Spleen (tissue), 11 donors: ENCODE data around the gene SESN3. TPM values are rescaled to one million over a fixed set of nuclear protein-coding genes. Genes with fewer than 3 reads are reported as not detected.

Experiments
- DNase-seq: peaks from one replicate; pipeline ENCODE4 v3.0.0-alpha.2; 2020
- H3K27ac ChIP-seq, 8 donors: fragments of 200-600 bp; sonication (generic) in 7 of 8; 1 replicate in 4 of 8; 2 replicates in 4 of 8; pipeline versions ENCODE4 v1.5.0 to v1.8.0; 2016 to 2021; ENCODE audit warnings: inconsistent platforms in 4 of 8, mild to moderate bottlenecking in 4 of 8, moderate library complexity in 1 of 8
- H3K27me3 ChIP-seq, 7 donors: fragments of 200-600 bp; sonication (generic) in 6 of 7; replicated peaks in 1 of 7; 1 replicate in 4 of 7; 2 replicates in 3 of 7; pipeline versions ENCODE4 v1.5.0 to v1.8.0; 2016 to 2021; ENCODE audit warnings: inconsistent platforms in 3 of 7, mild to moderate bottlenecking in 1 of 7
- H3K36me3 ChIP-seq, 6 donors: fragments of 200-600 bp; sonication (generic) in 5 of 6; 1 replicate in 4 of 6; 2 replicates in 2 of 6; pipeline versions ENCODE4 v1.5.0 to v1.8.0; 2016 to 2021; ENCODE audit warnings: inconsistent platforms in 2 of 6
- H3K4me1 ChIP-seq, 6 donors: fragments of 200-600 bp; sonication (generic) in 5 of 6; 1 replicate in 3 of 6; 2 replicates in 3 of 6; pipeline versions ENCODE4 v1.5.0 to v1.8.0; 2016 to 2021; ENCODE audit warnings: inconsistent platforms in 3 of 6
- H3K4me3 ChIP-seq, 8 donors: fragments of 200-600 bp; sonication (generic) in 7 of 8; 1 replicate in 4 of 8; 2 replicates in 4 of 8; pipeline versions ENCODE4 v1.5.0 to v1.8.0; 2016 to 2021; ENCODE audit warnings: inconsistent platforms in 4 of 8, mild to moderate bottlenecking in 4 of 8, moderate library complexity in 2 of 8
- H3K9me3 ChIP-seq, 8 donors: fragments of 200-600 bp; sonication (generic) in 7 of 8; 1 replicate in 4 of 8; 2 replicates in 4 of 8; pipeline versions ENCODE4 v1.5.0 to v1.8.0; 2016 to 2021; ENCODE audit warnings: inconsistent platforms in 4 of 8
- POLR2A ChIP-seq, 3 donors: fragments of 450-650 bp; IDR thresholded peaks; one replicate each; pipeline ENCODE4 v1.5.1; 2017; ENCODE audit warnings: antibody characterized with exemption in 3 of 3, mild to moderate bottlenecking in 1 of 3
- POLR2AphosphoS5 ChIP-seq, 3 donors: sonication (generic); formaldehyde crosslinking; IDR thresholded peaks; one replicate each; pipeline ENCODE4 v1.5.1; 2017; ENCODE audit warnings: antibody characterized with exemption in 3 of 3
- WGBS, 5 donors: extraction: QIAGEN DNeasy Blood & Tissue Kit in 3 of 5; methylation state at CpG; one replicate each; pipeline versions ENCODE4 v1.1.5 to v1.1.7; 2013 to 2018; 5-methylcytosine and 5-hydroxymethylcytosine counted together
- intact Hi-C: fragments of 100-400 bp; cut with DNase I; formaldehyde crosslinking; loops from one replicate; pipeline ENCODE4 v1.15.0; 2023; ENCODE audit warnings: low total_unique reads
- polyA plus RNA-seq, 3 donors: library from polyadenylated mRNA; stranded (reverse); fragments of 200-250 nt; gene quantifications; one replicate each; pipeline ENCODE4 v1.2.1, GENCODE V29; 2013
- total RNA-seq, 7 donors: library from RNA; depleted of rRNA in 3 of 7; stranded (reverse); fragments of >200 nt in 3 of 7; fragmentation: NEBNext Ultra II Directional in 4 of 7; extraction: Animal tissue kit (Norgen Biotek cat#: 25700) in 4 of 7; gene quantifications; one replicate each; pipeline versions ENCODE4 v1.1.0 to v1.2.1, GENCODE V29; 2016 to 2021
- TF ChIP-seq, protein P1 (sequence below), 11 experiments: fragments of 200-600 bp in 7 of 11; fragments of 450-650 bp in 4 of 11; sonication (generic) in 4 of 11; IDR thresholded peaks in 8 of 11; conservative IDR thresholded peaks in 3 of 11; 1 replicate in 7 of 11; 2 replicates in 4 of 11; pipeline versions ENCODE4 v1.4.0 to v1.8.0; 2016 to 2021; ENCODE audit warnings: antibody characterized with exemption in 11 of 11, inconsistent platforms in 4 of 11, mild to moderate bottlenecking in 1 of 11
- donor health status: healthy with polysubstance abuse.
- donor health status: DM: no; HTN: no; CAD: no; lungs with moderate emphysema.
- donor health status: DM: no; HTN: no; CAD: no.
- donor health status: Bipolar disorder and iron deficiency.
- donor health status: healthy.
- donor health status: DM: no; HTN: no; CAD: no.
- donor health status: DM: yes; HTN: yes; CAD: no.

SESN3 gene
- total and polyA plus RNA-seq, 10 donors, result 10.9 to 79.9 (median 56.5) TPM

DNA sequence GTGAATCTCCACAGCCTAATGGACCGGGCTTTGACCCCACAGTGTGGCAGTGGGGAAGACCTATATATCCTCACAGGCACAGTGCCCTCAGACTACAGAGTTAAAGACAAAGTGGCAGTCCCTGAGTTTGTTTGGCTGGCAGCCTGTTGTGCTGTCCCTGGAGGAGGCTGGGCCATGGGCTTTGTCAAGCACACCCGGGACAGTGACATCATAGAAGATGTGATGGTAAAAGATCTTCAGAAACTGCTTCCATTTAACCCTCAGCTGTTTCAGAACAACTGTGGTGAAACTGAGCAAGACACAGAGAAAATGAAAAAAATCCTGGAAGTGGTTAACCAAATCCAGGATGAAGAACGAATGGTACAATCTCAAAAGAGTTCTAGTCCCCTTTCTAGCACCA lies 102.4 kb downstream of the SESN3 start:
- Histone ChIP-seq H3K27ac (no peak overlapping the region), H3K4me3 (no peak overlapping the region), H3K27me3 (no peaks in the 10 kb centered on the region), H3K36me3 (peaks cover 0 to 56% (median 19%) of the 10 kb centered on the region in 6 donors), H3K4me1 (no peaks in the 10 kb centered on the region), H3K9me3 (no peaks in the 10 kb centered on the region)
- intact Hi-C loops, result no loop called here
- 77 to 93% (median 83%) methylated on average over 3 of the region's 3 CpGs for WGBS, 5 donors
- no peak for DNase-seq
- TF ChIP-seq, protein P1, sequence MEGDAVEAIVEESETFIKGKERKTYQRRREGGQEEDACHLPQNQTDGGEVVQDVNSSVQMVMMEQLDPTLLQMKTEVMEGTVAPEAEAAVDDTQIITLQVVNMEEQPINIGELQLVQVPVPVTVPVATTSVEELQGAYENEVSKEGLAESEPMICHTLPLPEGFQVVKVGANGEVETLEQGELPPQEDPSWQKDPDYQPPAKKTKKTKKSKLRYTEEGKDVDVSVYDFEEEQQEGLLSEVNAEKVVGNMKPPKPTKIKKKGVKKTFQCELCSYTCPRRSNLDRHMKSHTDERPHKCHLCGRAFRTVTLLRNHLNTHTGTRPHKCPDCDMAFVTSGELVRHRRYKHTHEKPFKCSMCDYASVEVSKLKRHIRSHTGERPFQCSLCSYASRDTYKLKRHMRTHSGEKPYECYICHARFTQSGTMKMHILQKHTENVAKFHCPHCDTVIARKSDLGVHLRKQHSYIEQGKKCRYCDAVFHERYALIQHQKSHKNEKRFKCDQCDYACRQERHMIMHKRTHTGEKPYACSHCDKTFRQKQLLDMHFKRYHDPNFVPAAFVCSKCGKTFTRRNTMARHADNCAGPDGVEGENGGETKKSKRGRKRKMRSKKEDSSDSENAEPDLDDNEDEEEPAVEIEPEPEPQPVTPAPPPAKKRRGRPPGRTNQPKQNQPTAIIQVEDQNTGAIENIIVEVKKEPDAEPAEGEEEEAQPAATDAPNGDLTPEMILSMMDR (IDR thresholded peaks at IDR 0.05 in 8 of 11, conservative IDR thresholded peaks at IDR 0.05 in 3 of 11), result no peak
- TF ChIP-seq POLR2AphosphoS5 (IDR thresholded peaks at IDR 0.05) (no peak), POLR2A (IDR thresholded peaks at IDR 0.05) (no peak)

DNA sequence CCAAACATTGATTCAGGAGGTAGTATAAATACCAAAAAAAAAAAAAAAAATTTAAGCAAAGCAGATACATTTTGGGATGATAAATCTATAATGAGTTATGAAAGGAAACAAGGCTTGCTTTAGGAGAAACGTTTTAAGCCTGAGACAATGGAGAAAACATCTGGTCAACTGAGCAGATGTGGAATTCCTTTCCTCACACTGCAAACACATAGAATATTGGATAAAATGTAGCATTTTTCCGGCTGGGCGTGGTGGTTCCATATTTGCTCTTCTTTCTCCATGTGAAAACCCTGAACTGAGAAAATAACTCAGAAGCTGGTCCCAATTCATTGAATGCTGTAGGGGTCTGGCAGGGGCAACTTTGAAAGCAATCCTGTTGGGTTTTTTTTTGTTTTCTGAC lies 107.4 kb downstream of the SESN3 start:
- WGBS, 5 donors, result 73 to 85% (median 82%) methylated on average over 3 of the region's 3 CpGs
- no peaks in the 10 kb centered on the region for H3K27me3 ChIP-seq

DNA sequence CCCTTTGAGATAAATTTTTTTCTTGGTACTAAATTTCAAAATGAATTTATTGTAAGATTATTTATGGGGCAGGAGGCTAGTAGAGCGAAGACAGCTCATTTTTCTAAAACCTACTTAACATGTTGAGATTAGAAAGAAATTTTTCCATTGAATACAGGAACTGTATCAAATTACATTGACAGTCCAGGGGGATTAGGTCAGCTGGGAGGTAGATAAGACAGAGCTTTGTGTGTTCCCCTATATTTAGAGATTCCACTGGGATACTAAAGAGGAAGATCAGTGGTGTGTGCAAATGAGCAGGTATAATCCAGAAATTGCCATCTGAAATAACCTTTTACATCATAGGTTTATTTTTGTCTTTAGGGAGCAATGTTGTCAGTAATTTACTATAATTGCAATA lies 109.3 kb downstream of the SESN3 start:
- 86 to 96% (median 87%) methylated on average over 1 of the region's 1 CpG for WGBS, 5 donors
- TF ChIP-seq, protein P1 (IDR thresholded peaks at IDR 0.05 in 8 of 11, conservative IDR thresholded peaks at IDR 0.05 in 3 of 11), result no peak
- TF ChIP-seq POLR2A (IDR thresholded peaks at IDR 0.05) (no peak), POLR2AphosphoS5 (IDR thresholded peaks at IDR 0.05) (no peak)

More for the DNA sequence above, 107.4 kb downstream of the SESN3 start:
- Histone ChIP-seq H3K36me3 (peaks cover 0 to 10% (median 6%) of the 10 kb centered on the region in 6 donors), H3K4me3 (no peak overlapping the region), H3K9me3 (peaks cover 0 to 2% (median 0%) of the 10 kb centered on the region in 8 donors), H3K4me1 (peaks cover 0 to 12% (median 0%) of the 10 kb centered on the region in 6 donors), H3K27ac (no peak overlapping the region)
- intact Hi-C loops, result no loop called here
- DNase-seq, result no peak
- no peak for TF ChIP-seq POLR2AphosphoS5 (IDR thresholded peaks at IDR 0.05)
- TF ChIP-seq POLR2A (IDR thresholded peaks at IDR 0.05), result no peak

DNA sequence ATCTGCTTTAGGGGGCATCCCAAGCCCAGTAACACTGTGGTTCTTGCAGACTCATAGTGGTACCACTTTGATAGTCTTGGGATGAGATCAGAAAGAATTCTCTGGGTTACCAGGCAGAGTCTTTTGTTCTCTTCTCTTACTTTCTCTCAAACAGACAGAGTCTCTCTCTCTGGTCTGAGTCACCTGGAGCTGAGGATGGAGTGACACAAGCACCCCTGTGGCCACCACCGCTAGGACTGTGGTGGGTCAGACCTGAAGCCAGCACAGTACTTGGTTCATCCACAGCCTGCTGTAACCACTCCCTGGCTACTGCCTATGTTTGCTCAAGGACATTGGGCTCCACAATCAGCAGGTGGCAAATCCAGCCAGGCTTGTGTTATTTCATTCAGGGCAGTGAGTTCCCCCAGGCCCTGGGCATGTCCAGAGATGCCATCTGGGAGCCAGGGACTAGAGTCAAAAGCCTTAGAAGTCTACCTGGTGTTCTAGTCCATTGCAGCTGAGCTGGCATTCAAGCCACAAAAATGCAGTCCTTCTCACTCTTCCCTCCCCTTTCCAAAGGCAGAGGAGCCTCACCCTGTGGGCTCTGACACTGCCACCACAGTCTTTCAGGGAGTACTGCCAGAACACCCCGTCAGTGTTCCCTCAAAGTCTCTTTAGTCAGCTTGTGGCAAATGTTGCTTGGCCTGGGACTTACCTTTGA lies 111.5 kb downstream of the SESN3 start:
- Histone ChIP-seq H3K36me3 (no peaks in the 10 kb centered on the region), H3K4me1 (peaks cover 0 to 12% (median 0%) of the 10 kb centered on the region in 6 donors), H3K9me3 (peaks cover 0 to 26% (median 4%) of the 10 kb centered on the region in 8 donors), H3K4me3 (no peak overlapping the region), H3K27me3 (no peaks in the 10 kb centered on the region), H3K27ac (no peak overlapping the region)
- WGBS, 5 donors, result 83 to 98% (median 89%) methylated on average over 2 of the region's 2 CpGs
- TF ChIP-seq POLR2A (IDR thresholded peaks at IDR 0.05), result no peak
- TF ChIP-seq, protein P1 (IDR thresholded peaks at IDR 0.05 in 8 of 11, conservative IDR thresholded peaks at IDR 0.05 in 3 of 11), result no peak
- TF ChIP-seq POLR2AphosphoS5 (IDR thresholded peaks at IDR 0.05), result no peak
- DNase-seq, result no peak
- intact Hi-C loops, result no loop called here

More for the DNA sequence above, 109.3 kb downstream of the SESN3 start:
- no peak for DNase-seq
- Histone ChIP-seq H3K9me3 (peaks cover 0 to 8% (median 4%) of the 10 kb centered on the region in 8 donors), H3K4me3 (no peak overlapping the region), H3K27me3 (no peaks in the 10 kb centered on the region), H3K36me3 (no peaks in the 10 kb centered on the region), H3K4me1 (peaks cover 0 to 12% (median 0%) of the 10 kb centered on the region in 6 donors), H3K27ac (no peak overlapping the region)
- intact Hi-C loops, result no loop called here
